WTC11 (cell line): Measurements from ENCODE around the gene MSI2. TPM values are rescaled to one million over a fixed set of nuclear protein-coding genes. Genes with fewer than 3 reads are reported as not detected.

Experiments
- ATAC-seq: fragments of 200-7000 bp; cut with Tn5 transposase; 2 replicates; pipeline ENCODE4 v1.10.0; 2021; ENCODE audit warnings: mild to moderate bottlenecking, moderate library complexity
- CTCF ChIA-PET: fragments of 300-600 bp; sonication (Branson Sonifier 250); formaldehyde crosslinking; loops from one replicate; lab custom pipeline; 2021; ENCODE audit warnings: antibody characterized with exemption; lab: Charles Lee
- POLR2A ChIA-PET: fragments of 350-600 bp; sonication (Branson Sonifier 250); formaldehyde crosslinking; loops from one replicate; lab custom pipeline; 2021; ENCODE audit warnings: antibody characterized with exemption; lab: Charles Lee
- DNase-seq: peaks from one replicate; pipeline ENCODE4 v3.0.0; 2021; ENCODE audit warnings: low spot score
- H3K27ac Mint-ChIP-seq: 2 replicates; pipeline ENCODE4 v1.8.0; 2021; ENCODE audit warnings: mixed read lengths
- H3K27me3 Mint-ChIP-seq: 2 replicates; pipeline ENCODE4 v1.8.0; 2021; ENCODE audit warnings: low read depth, mild to moderate bottlenecking, moderate library complexity, mixed read lengths
- H3K36me3 Mint-ChIP-seq: 2 replicates; pipeline ENCODE4 v1.8.0; 2021; ENCODE audit warnings: mixed read lengths
- H3K4me1 Mint-ChIP-seq: 2 replicates; pipeline ENCODE4 v1.8.0; 2022; ENCODE audit warnings: mixed read lengths
- H3K4me3 Mint-ChIP-seq: 2 replicates; pipeline ENCODE4 v1.8.0; 2021; ENCODE audit warnings: mild to moderate bottlenecking, moderate library complexity, mixed read lengths
- H3K9me3 Mint-ChIP-seq: 2 replicates; pipeline ENCODE4 v1.8.0; 2021; ENCODE audit warnings: mixed read lengths
- ATF6 ChIP-seq: sonication (generic); formaldehyde crosslinking; IDR thresholded peaks from 2 replicates; pipeline ENCODE4 v1.8.1; 2023; ENCODE audit warnings: mild to moderate bottlenecking, missing genetic modification reagents
- CREM ChIP-seq: sonication (generic); formaldehyde crosslinking; IDR thresholded peaks from 2 replicates; pipeline ENCODE4 v1.8.1; 2022; ENCODE audit warnings: mild to moderate bottlenecking, missing genetic modification reagents, moderate library complexity
- ETV6 ChIP-seq: sonication (generic); formaldehyde crosslinking; IDR thresholded peaks from 2 replicates; pipeline ENCODE4 v1.8.1; 2022; ENCODE audit warnings: mild to moderate bottlenecking, missing genetic modification reagents
- FOXP1 ChIP-seq: sonication (generic); formaldehyde crosslinking; IDR thresholded peaks from 2 replicates; pipeline ENCODE4 v1.8.0; 2022; ENCODE audit warnings: missing genetic modification reagents, mild to moderate bottlenecking, moderate library complexity, borderline replicate concordance
- GTF2I ChIP-seq: fragments of 250-450 bp; sonication (Bioruptor Pico); conservative IDR thresholded peaks from 2 replicates; pipeline ENCODE4 v1.4.0; 2021; ENCODE audit warnings: mild to moderate bottlenecking
- NFYB ChIP-seq: sonication (generic); formaldehyde crosslinking; conservative IDR thresholded peaks from 2 replicates; pipeline ENCODE4 v1.8.0; 2022; ENCODE audit warnings: low read depth, missing genetic modification reagents
- NR2C2 ChIP-seq: sonication (generic); formaldehyde crosslinking; IDR thresholded peaks from 2 replicates; pipeline ENCODE4 v1.8.0; 2022; ENCODE audit warnings: mild to moderate bottlenecking, missing genetic modification reagents
- NR3C1 ChIP-seq: sonication (generic); formaldehyde crosslinking; conservative IDR thresholded peaks from 2 replicates; pipeline ENCODE4 v1.8.1; 2023; ENCODE audit warnings: low read depth, mild to moderate bottlenecking, missing genetic modification reagents
- OVOL2 ChIP-seq: fragments of 250-450 bp; sonication (Bioruptor Pico); IDR thresholded peaks from 2 replicates; pipeline ENCODE4 v1.9.0; 2021; ENCODE audit warnings: mild to moderate bottlenecking, borderline replicate concordance
- PRDM15 ChIP-seq: sonication (generic); formaldehyde crosslinking; IDR thresholded peaks from 2 replicates; pipeline ENCODE4 v1.8.0; 2022; ENCODE audit warnings: missing genetic modification reagents
- RELA ChIP-seq: sonication (generic); formaldehyde crosslinking; IDR thresholded peaks from 2 replicates; pipeline ENCODE4 v1.8.1; 2022; ENCODE audit warnings: missing genetic modification reagents, mild to moderate bottlenecking, borderline replicate concordance
- TEAD1 ChIP-seq: sonication (generic); formaldehyde crosslinking; IDR thresholded peaks from 2 replicates; pipeline ENCODE4 v1.8.0; 2022; ENCODE audit warnings: mild to moderate bottlenecking, missing genetic modification reagents
- ZBTB43 ChIP-seq: sonication (generic); formaldehyde crosslinking; IDR thresholded peaks from 2 replicates; pipeline ENCODE4 v1.8.1; 2023; ENCODE audit warnings: mild to moderate bottlenecking, missing genetic modification reagents
- ZNF232 ChIP-seq: sonication (generic); formaldehyde crosslinking; IDR thresholded peaks from 2 replicates; pipeline ENCODE4 v1.8.0; 2022; ENCODE audit warnings: mild to moderate bottlenecking, missing genetic modification reagents
- ZNF396 ChIP-seq: fragments of 250-450 bp; sonication (Bioruptor Pico); IDR thresholded peaks from 2 replicates; pipeline ENCODE4 v1.8.0; 2021; ENCODE audit warnings: mild to moderate bottlenecking, moderate library complexity, borderline replicate concordance
- total RNA-seq: library from RNA; stranded (reverse); gene quantifications from 3 replicates; pipeline ENCODE4 v1.2.3, GENCODE V29; 2021
- TF ChIP-seq, protein P1 (sequence below): sonication (generic); formaldehyde crosslinking; IDR thresholded peaks from 2 replicates; pipeline ENCODE4 v1.8.1; 2022; ENCODE audit warnings: low read depth, missing genetic modification reagents, borderline replicate concordance
- TF ChIP-seq, protein P2 (sequence below): sonication (generic); formaldehyde crosslinking; IDR thresholded peaks from 2 replicates; pipeline ENCODE4 v1.8.1; 2023; ENCODE audit warnings: mild to moderate bottlenecking, missing genetic modification reagents, borderline replicate concordance
- TF ChIP-seq, protein P3 (sequence below): fragments of 250-450 bp; sonication (Bioruptor Pico); IDR thresholded peaks from 2 replicates; pipeline ENCODE4 v1.8.0; 2021; ENCODE audit warnings: mild to moderate bottlenecking

The MSI2 gene
- total RNA-seq, 1 experiment from 2014 or later, result 82.1 TPM

GRCh38 chr17:57538736-57539456, 282.6 kb downstream of the MSI2 start:
- Mint-ChIP-seq H3K9me3 (no peaks in the 10 kb centered on the region), H3K27me3 (no peaks in the 10 kb centered on the region), H3K4me1 (peaks cover 42% of the 10 kb centered on the region), H3K36me3 (no peaks in the 10 kb centered on the region), H3K4me3 (no peak overlapping the region), H3K27ac (peak overlapping the region; percentile 42)
- DNase-seq (no peak), ATAC-seq (no peak)
- ChIA-PET CTCF (interaction anchor here (1.1 kb wide), 1 partner anchor 133 kb away, joined by 4 read pairs; no protein-coding TSS in a partner anchor), POLR2A (no interaction called here)
- TF ChIP-seq, protein P1, sequence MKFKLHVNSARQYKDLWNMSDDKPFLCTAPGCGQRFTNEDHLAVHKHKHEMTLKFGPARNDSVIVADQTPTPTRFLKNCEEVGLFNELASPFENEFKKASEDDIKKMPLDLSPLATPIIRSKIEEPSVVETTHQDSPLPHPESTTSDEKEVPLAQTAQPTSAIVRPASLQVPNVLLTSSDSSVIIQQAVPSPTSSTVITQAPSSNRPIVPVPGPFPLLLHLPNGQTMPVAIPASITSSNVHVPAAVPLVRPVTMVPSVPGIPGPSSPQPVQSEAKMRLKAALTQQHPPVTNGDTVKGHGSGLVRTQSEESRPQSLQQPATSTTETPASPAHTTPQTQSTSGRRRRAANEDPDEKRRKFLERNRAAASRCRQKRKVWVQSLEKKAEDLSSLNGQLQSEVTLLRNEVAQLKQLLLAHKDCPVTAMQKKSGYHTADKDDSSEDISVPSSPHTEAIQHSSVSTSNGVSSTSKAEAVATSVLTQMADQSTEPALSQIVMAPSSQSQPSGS (CRISPR knock-in tag), result no peak
- TF ChIP-seq, protein P2, sequence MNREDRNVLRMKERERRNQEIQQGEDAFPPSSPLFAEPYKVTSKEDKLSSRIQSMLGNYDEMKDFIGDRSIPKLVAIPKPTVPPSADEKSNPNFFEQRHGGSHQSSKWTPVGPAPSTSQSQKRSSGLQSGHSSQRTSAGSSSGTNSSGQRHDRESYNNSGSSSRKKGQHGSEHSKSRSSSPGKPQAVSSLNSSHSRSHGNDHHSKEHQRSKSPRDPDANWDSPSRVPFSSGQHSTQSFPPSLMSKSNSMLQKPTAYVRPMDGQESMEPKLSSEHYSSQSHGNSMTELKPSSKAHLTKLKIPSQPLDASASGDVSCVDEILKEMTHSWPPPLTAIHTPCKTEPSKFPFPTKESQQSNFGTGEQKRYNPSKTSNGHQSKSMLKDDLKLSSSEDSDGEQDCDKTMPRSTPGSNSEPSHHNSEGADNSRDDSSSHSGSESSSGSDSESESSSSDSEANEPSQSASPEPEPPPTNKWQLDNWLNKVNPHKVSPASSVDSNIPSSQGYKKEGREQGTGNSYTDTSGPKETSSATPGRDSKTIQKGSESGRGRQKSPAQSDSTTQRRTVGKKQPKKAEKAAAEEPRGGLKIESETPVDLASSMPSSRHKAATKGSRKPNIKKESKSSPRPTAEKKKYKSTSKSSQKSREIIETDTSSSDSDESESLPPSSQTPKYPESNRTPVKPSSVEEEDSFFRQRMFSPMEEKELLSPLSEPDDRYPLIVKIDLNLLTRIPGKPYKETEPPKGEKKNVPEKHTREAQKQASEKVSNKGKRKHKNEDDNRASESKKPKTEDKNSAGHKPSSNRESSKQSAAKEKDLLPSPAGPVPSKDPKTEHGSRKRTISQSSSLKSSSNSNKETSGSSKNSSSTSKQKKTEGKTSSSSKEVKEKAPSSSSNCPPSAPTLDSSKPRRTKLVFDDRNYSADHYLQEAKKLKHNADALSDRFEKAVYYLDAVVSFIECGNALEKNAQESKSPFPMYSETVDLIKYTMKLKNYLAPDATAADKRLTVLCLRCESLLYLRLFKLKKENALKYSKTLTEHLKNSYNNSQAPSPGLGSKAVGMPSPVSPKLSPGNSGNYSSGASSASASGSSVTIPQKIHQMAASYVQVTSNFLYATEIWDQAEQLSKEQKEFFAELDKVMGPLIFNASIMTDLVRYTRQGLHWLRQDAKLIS (CRISPR knock-in tag), result no peak
- no peak for TF ChIP-seq NR3C1 (CRISPR knock-in tag)
- TF ChIP-seq FOXP1 (CRISPR knock-in tag), result no peak
- TF ChIP-seq GTF2I (CRISPR knock-in tag), result no peak
- TF ChIP-seq ZNF396 (CRISPR knock-in tag), result no peak
- no peak for TF ChIP-seq NR2C2
- no peak for TF ChIP-seq PRDM15
- TF ChIP-seq TEAD1 (CRISPR knock-in tag), result no peak

- Mint-ChIP-seq H3K4me1 (peaks cover 48% of the 10 kb centered on the region), H3K4me3 (no peak overlapping the region), H3K9me3 (no peaks in the 10 kb centered on the region), H3K36me3 (no peaks in the 10 kb centered on the region), H3K27ac (no peak overlapping the region), H3K27me3 (no peaks in the 10 kb centered on the region)
- DNase-seq (no peak), ATAC-seq (no peak)
- ChIA-PET CTCF (interaction anchor here (0.8 kb wide), 1 partner anchor 132 kb away, joined by 5 read pairs; no protein-coding TSS in a partner anchor), POLR2A (interaction anchor here (0.6 kb wide), 1 partner anchor 108 kb away, joined by 6 read pairs; no protein-coding TSS in a partner anchor)
- no peak for TF ChIP-seq ATF6 (CRISPR knock-in tag)
- no peak for TF ChIP-seq OVOL2 (CRISPR knock-in tag)
- TF ChIP-seq CREM (CRISPR knock-in tag), result no peak
- no peak for TF ChIP-seq NFYB (CRISPR knock-in tag)
- no peak for TF ChIP-seq RELA (CRISPR knock-in tag)
- no peak for TF ChIP-seq ETV6
- no peak for TF ChIP-seq ZBTB43 (CRISPR knock-in tag)
- TF ChIP-seq ZNF232, result no peak
- TF ChIP-seq, protein P3, sequence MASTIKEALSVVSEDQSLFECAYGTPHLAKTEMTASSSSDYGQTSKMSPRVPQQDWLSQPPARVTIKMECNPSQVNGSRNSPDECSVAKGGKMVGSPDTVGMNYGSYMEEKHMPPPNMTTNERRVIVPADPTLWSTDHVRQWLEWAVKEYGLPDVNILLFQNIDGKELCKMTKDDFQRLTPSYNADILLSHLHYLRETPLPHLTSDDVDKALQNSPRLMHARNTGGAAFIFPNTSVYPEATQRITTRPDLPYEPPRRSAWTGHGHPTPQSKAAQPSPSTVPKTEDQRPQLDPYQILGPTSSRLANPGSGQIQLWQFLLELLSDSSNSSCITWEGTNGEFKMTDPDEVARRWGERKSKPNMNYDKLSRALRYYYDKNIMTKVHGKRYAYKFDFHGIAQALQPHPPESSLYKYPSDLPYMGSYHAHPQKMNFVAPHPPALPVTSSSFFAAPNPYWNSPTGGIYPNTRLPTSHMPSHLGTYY (CRISPR knock-in tag), result no peak
Observed at GRCh38 chr17:57539529-57540301, 283.4 kb downstream of the MSI2 start.
